Measurements from ENCODE around the gene RAB38.

Gene RAB38

GRCh38 chr11:88122956-88123355 lies 52.3 kb downstream of the RAB38 start:
- no peaks in the 10 kb centered on the region for H3K36me3 Mint-ChIP-seq (ENCODE audit: low read depth)
- no peaks in the 10 kb centered on the region for H3K27me3 Mint-ChIP-seq (ENCODE audit: low read depth)
- no peaks in the 10 kb centered on the region for H3K9me3 Mint-ChIP-seq
- H3K4me1 Mint-ChIP-seq, result peaks cover 8% of the 10 kb centered on the region
- H3K4me3 Mint-ChIP-seq, result no peak overlapping the region
- no peak overlapping the region for H3K27ac Mint-ChIP-seq
- no peak for TF ChIP-seq CTCF (IDR thresholded peaks at IDR 0.05; ENCODE audit: unreplicated experiment in 3 of 3)

- Mint-ChIP-seq H3K36me3 (ENCODE audit: low read depth) (no peaks in the 10 kb centered on the region), H3K9me3 (no peaks in the 10 kb centered on the region), H3K4me3 (no peak overlapping the region), H3K27me3 (ENCODE audit: low read depth) (no peaks in the 10 kb centered on the region), H3K4me1 (peaks cover 19% of the 10 kb centered on the region), H3K27ac (no peak overlapping the region)
- no peak for TF ChIP-seq CTCF (IDR thresholded peaks at IDR 0.05; ENCODE audit: unreplicated experiment in 3 of 3)
Observed at GRCh38 chr11:88119561-88119960, 55.7 kb downstream of the RAB38 start.

DNA sequence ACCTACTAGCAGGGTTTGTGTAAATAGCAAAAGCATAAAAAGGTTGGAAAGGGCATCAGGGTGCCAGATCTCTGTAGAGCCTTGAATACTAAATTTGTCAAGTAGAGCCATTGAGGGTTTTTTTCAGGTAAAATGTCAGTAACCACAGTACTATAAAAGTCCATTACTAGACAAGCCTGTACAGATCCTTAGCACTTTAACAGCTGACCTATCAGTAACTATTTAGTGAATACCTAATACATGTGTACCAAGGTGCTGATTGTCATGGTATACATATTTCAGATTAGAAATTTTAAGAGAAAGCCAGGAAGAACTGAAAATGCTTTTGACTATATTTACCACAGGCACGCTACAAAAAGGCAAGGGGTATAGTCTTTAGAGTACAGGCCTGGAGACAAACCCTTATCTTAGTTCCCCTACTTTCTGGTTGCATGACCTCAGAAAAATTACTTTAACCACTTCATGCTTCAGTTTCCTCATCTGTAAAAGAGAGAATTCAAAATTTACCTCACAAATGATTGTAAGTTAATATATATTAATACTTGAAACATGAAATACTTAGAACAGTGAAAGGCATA lies 57.9 kb downstream of the RAB38 start:
- Mint-ChIP-seq H3K4me1 (peaks cover 22% of the 10 kb centered on the region), H3K27ac (peak overlapping the region in 1 of 3 experiments; percentile 16), H3K27me3 (ENCODE audit: low read depth) (no peaks in the 10 kb centered on the region), H3K36me3 (ENCODE audit: low read depth) (no peaks in the 10 kb centered on the region), H3K9me3 (no peaks in the 10 kb centered on the region), H3K4me3 (no peak overlapping the region)
- no peak for TF ChIP-seq CTCF (IDR thresholded peaks at IDR 0.05; ENCODE audit: unreplicated experiment in 3 of 3)

- no peaks in the 10 kb centered on the region for H3K27me3 Mint-ChIP-seq (ENCODE audit: low read depth)
- no peak overlapping the region for H3K4me3 Mint-ChIP-seq
- peaks cover 2% of the 10 kb centered on the region for H3K9me3 Mint-ChIP-seq
- peaks cover 7% of the 10 kb centered on the region for H3K36me3 Mint-ChIP-seq (ENCODE audit: low read depth)
- H3K4me1 Mint-ChIP-seq, result peaks cover 22% of the 10 kb centered on the region
- H3K27ac Mint-ChIP-seq, result peak overlapping the region; percentile 6 to 25 (median 6)
- TF ChIP-seq CTCF (IDR thresholded peaks at IDR 0.05; ENCODE audit: unreplicated experiment in 3 of 3), result no peak
Observed at GRCh38 chr11:88115828-88116755, 59.2 kb downstream of the RAB38 start.

DNA sequence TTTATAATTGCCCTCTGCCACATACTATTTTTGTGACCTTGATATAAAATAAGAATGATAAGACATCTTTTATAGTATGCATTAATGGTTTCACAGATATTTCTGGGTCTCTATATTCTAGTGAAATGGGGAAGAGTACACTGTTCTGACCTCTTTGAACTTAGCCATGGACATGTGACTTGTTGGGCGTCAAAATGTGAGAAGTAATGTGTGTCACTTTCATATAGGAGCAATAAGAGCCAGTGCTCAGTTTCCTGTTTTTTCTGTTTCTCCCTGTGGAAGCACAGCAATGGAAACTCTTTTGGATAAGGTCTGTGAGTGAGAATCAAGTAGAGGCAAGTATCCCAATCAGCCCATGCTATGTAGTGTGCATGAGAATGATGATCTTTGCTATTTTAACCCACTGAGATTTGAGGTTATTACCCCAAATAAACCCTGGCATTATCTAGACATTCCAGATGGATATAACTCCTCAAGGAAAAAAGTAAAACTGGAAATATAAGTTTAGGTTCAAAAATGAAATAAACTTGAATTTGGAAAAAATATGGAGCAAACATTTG lies 60.7 kb downstream of the RAB38 start:
- H3K27ac Mint-ChIP-seq, result peak overlapping the region; percentile 44 to 79 (median 56)
- peaks cover 16% of the 10 kb centered on the region for H3K4me1 Mint-ChIP-seq
- no peaks in the 10 kb centered on the region for H3K27me3 Mint-ChIP-seq (ENCODE audit: low read depth)
- TF ChIP-seq CTCF (IDR thresholded peaks at IDR 0.05; ENCODE audit: unreplicated experiment in 3 of 3), result no peak
- H3K4me3 Mint-ChIP-seq, result no peak overlapping the region
- peaks cover 16% of the 10 kb centered on the region for H3K36me3 Mint-ChIP-seq (ENCODE audit: low read depth)
- H3K9me3 Mint-ChIP-seq, result peaks cover 6% of the 10 kb centered on the region
